Motor neuron (in vitro differentiated cells): Measurements from ENCODE around the gene PPP6R3. TPM values are rescaled to one million over a fixed set of nuclear protein-coding genes. Genes with fewer than 3 reads are reported as not detected.
"Not testable (repeated sequence)": the region's sequence is repeated elsewhere in the genome, so short reads cannot be mapped to it uniquely, and the experiment has no call there.

Experiments used
- ATAC-seq, 8 experiments: fragments of 200-7000 bp; cut with Tn5 transposase; replicated peaks in 6 of 8; 2 replicates each; pipeline ENCODE4 v1.8.0; 2021; ENCODE audit warnings: mild to moderate bottlenecking in 8 of 8, moderate library complexity in 8 of 8
- H3K27ac ChIP-seq, 2 donors: fragments of 250-450 bp; sonication (Bioruptor Pico); 2 replicates each; pipeline ENCODE4 v1.9.0; 2021; ENCODE audit warnings: antibody characterized with exemption in 2 of 2, mild to moderate bottlenecking in 2 of 2, moderate library complexity in 1 of 2
- H3K4me1 ChIP-seq, 2 donors: fragments of 250-450 bp; sonication (Bioruptor Pico); replicated peaks in 1 of 2; 2 replicates each; pipeline ENCODE4 v1.6.1; 2021; ENCODE audit warnings: antibody characterized with exemption in 2 of 2, mild to moderate bottlenecking in 2 of 2, moderate library complexity in 1 of 2
- H3K4me3 ChIP-seq, 5 donors: fragments of 250-450 bp; sonication (Bioruptor Pico); 2 replicates each; pipeline ENCODE4 v1.9.0; 2021; ENCODE audit warnings: antibody characterized with exemption in 5 of 5, mild to moderate bottlenecking in 5 of 5, moderate library complexity in 4 of 5
- WGBS, 10 experiments: fragments of 450-650 bp; shearing (Covaris generic); methylation state at CpG; one replicate each; pipeline ENCODE4 v1.0.0; 2022; 5-methylcytosine and 5-hydroxymethylcytosine counted together
- in situ Hi-C, 9 experiments: fragments of 400-800 bp; cut with MboI; loops; one replicate each; pipeline ENCODE4 v1.15.0; 2021; ENCODE audit warnings: low sequenced_read_pairs in 9 of 9, low pct_unique_long_range_greater_than_20kb in 2 of 9; ENCODE audit not compliant: unreplicated experiment in 9 of 9
- total RNA-seq, 8 experiments: library from RNA; unstranded; fragments of 300-600 nt; gene quantifications; 2 replicates each; pipeline versions ENCODE4 v1.2.3 to v1.2.4, GENCODE V29; 2022

The PPP6R3 gene
- total RNA-seq, 8 experiments from 2014 or later: 49.1 to 142 (median 65.7) TPM

- in situ Hi-C loops: loop anchor here in 1 of 9 experiments (25.0 kb wide), 1 partner anchor 186 kb away; the partner anchor contains the start of gene C11orf24
Observed at GRCh38 chr11:68447914-68448313, 12.6 kb upstream of the PPP6R3 start.

GRCh38 chr11:68448604-68449011 is 11.9 kb upstream of the PPP6R3 start:
- Histone ChIP-seq H3K4me3 (no peak overlapping the region), H3K4me1 (peaks cover 0 to 2% of the 10 kb centered on the region in 2 donors), H3K27ac (no peak overlapping the region)
- 80 to 92% methylated on average over 1 to 6 of the region's 25 CpGs; no CpG with 5 or more reads in 8 of the 10 experiments for WGBS, 10 experiments
- in situ Hi-C loops: loop anchor here in 1 of 9 experiments (25.0 kb wide), 1 partner anchor 186 kb away; the partner anchor contains the start of gene C11orf24
- no peak for ATAC-seq

More at GRCh38 chr11:68447914-68448313, 12.6 kb upstream of the PPP6R3 start:
- not testable (repeated sequence) for H3K4me1 ChIP-seq, H3K4me3 ChIP-seq, ATAC-seq, H3K27ac ChIP-seq
- 47 to 100% (median 78%) methylated on average over 2 to 4 of the region's 6 CpGs; no CpG with 5 or more reads in 3 of the 10 experiments for whole genome bisulfite sequencing, 10 experiments

GRCh38 chr11:68449951-68450350 is 10.6 kb upstream of the PPP6R3 start:
- WGBS, 10 experiments: 84 to 100% (median 90%) methylated on average over 1 to 6 of the region's 11 CpGs; no CpG with 5 or more reads in 4 of the 10 experiments
- H3K27ac ChIP-seq: no peak overlapping the region
- ATAC-seq: no peak
- in situ Hi-C loops: loop anchor here in 3 of 9 experiments (10.0 to 25.0 kb wide), 2 partner anchors 188 to 195 kb away; partner anchors contain the start of gene C11orf24 (in 2 of the 3)
- H3K4me3 ChIP-seq: no peak overlapping the region
- peaks cover 0 to 2% of the 10 kb centered on the region in 2 donors for H3K4me1 ChIP-seq

GRCh38 chr11:68450711-68451110 is 9.8 kb upstream of the PPP6R3 start:
- in situ Hi-C loops: loop anchor here in 2 of 9 experiments (10.0 to 25.0 kb wide), 2 partner anchors 188 to 196 kb away; partner anchors contain the start of gene C11orf24 (in 1 of the 2)
- 80 to 100% (median 96%) methylated on average over 1 to 8 of the region's 8 CpGs; no CpG with 5 or more reads in 2 of the 10 experiments for WGBS, 10 experiments

GRCh38 chr11:68454767-68455166 is 5.8 kb upstream of the PPP6R3 start:
- WGBS, 10 experiments: 0 to 69% (median 48%) methylated on average over 1 to 4 of the region's 8 CpGs; no CpG with 5 or more reads in 6 of the 10 experiments
- in situ Hi-C loops: loop anchor here in 2 of 9 experiments (10.0 to 25.0 kb wide), 2 partner anchors 192 to 200 kb away; partner anchors contain the start of gene C11orf24 (in 1 of the 2)
- H3K27ac ChIP-seq: no peak overlapping the region
- no peaks in the 10 kb centered on the region for H3K4me1 ChIP-seq
- H3K4me3 ChIP-seq: no peak overlapping the region
- no peak for ATAC-seq

More at GRCh38 chr11:68450711-68451110, 9.8 kb upstream of the PPP6R3 start:
- H3K4me1 ChIP-seq: peaks cover 0 to 2% of the 10 kb centered on the region in 2 donors
- H3K4me3 ChIP-seq: no peak overlapping the region
- ATAC-seq: no peak
- H3K27ac ChIP-seq: no peak overlapping the region

GRCh38 chr11:68455485-68455884 is 5.1 kb upstream of the PPP6R3 start:
- 50 to 100% (median 80%) methylated on average over 1 to 3 of the region's 8 CpGs; no CpG with 5 or more reads in 3 of the 10 experiments for WGBS, 10 experiments
- Histone ChIP-seq H3K4me3 (no peak overlapping the region), H3K4me1 (no peaks in the 10 kb centered on the region), H3K27ac (no peak overlapping the region)
- in situ Hi-C loops: loop anchor here in 2 of 9 experiments (10.0 to 25.0 kb wide), 2 partner anchors 193 to 201 kb away; partner anchors contain the start of gene C11orf24 (in 1 of the 2)
- no peak for ATAC-seq

GRCh38 chr11:68457216-68457897 is 3.2 kb upstream of the PPP6R3 start:
- Histone ChIP-seq H3K4me3 (no peak overlapping the region), H3K27ac (no peak overlapping the region), H3K4me1 (peaks cover 4 to 9% of the 10 kb centered on the region in 2 donors)
- in situ Hi-C loops: loop anchor here in 2 of 9 experiments (10.0 to 25.0 kb wide), 2 partner anchors 195 to 203 kb away; partner anchors contain the start of gene C11orf24 (in 1 of the 2)
- ATAC-seq: no peak
- WGBS, 10 experiments: 54 to 100% (median 75%) methylated on average over 1 to 3 of the region's 8 CpGs; no CpG with 5 or more reads in 6 of the 10 experiments

- ATAC-seq: no peak
- 50 to 89% (median 70%) methylated on average over 1 to 7 of the region's 7 CpGs; no CpG with 5 or more reads in 5 of the 10 experiments for WGBS, 10 experiments
- in situ Hi-C loops: loop anchor here in 2 of 9 experiments (10.0 to 25.0 kb wide), 2 partner anchors 196 to 203 kb away; partner anchors contain the start of gene C11orf24 (in 1 of the 2)
Observed at GRCh38 chr11:68457898-68458249, 2.7 kb upstream of the PPP6R3 start.

GRCh38 chr11:68458340-68458739 is 2.2 kb upstream of the PPP6R3 start:
- not testable (repeated sequence) for H3K4me3 ChIP-seq, H3K27ac ChIP-seq, ATAC-seq
- in situ Hi-C loops: loop anchor here in 2 of 9 experiments (10.0 to 25.0 kb wide), 2 partner anchors 196 to 204 kb away; partner anchors contain the start of gene C11orf24 (in 1 of the 2)
- WGBS, 10 experiments: 60 to 100% (median 80%) methylated on average over 1 to 4 of the region's 6 CpGs; no CpG with 5 or more reads in 3 of the 10 experiments
- peaks cover 11 to 14% of the 10 kb centered on the region in 2 donors for H3K4me1 ChIP-seq

More at GRCh38 chr11:68457898-68458249, 2.7 kb upstream of the PPP6R3 start:
- no peak overlapping the region for H3K4me3 ChIP-seq
- no peak overlapping the region for H3K27ac ChIP-seq
- H3K4me1 ChIP-seq: peaks cover 10 to 12% of the 10 kb centered on the region in 2 donors

- in situ Hi-C loops: loop anchor here in 2 of 9 experiments (10.0 to 25.0 kb wide), 2 partner anchors 198 to 205 kb away; partner anchors contain the start of gene C11orf24 (in 1 of the 2)
Observed at GRCh38 chr11:68459886-68460740, 439 bp upstream of the PPP6R3 start.

GRCh38 chr11:68461575-68461917 is 994 bp downstream of the PPP6R3 start:
- H3K27ac ChIP-seq: peak overlapping the region in 1 of 2 donors; percentile 95
- H3K4me3 ChIP-seq: peak overlapping the region; percentile 74 to 98 (median 92)
- 0 to 5% (median 0%) methylated on average over 4 to 10 of the region's 12 CpGs; no CpG with 5 or more reads in 3 of the 10 experiments for WGBS, 10 experiments
- ATAC-seq: no peak
- in situ Hi-C loops: loop anchor here in 1 of 9 experiments (25.0 kb wide), 1 partner anchor 199 kb away; the partner anchor contains the start of gene C11orf24
- H3K4me1 ChIP-seq: peaks cover 11 to 14% of the 10 kb centered on the region in 2 donors

More at GRCh38 chr11:68459886-68460740, 439 bp upstream of the PPP6R3 start:
- ATAC-seq: peak; percentile 80 to 92 (median 88)
- Histone ChIP-seq H3K27ac (peak overlapping the region; percentile 95 to 98), H3K4me3 (peak overlapping the region; percentile 74 to 98 (median 92)), H3K4me1 (peaks cover 11 to 14% of the 10 kb centered on the region in 2 donors)
- WGBS, 10 experiments: 4 to 40% (median 14%) methylated on average over 1 to 13 of the region's 56 CpGs; no CpG with 5 or more reads in 7 of the 10 experiments

- in situ Hi-C loops: loop anchor here in 1 of 9 experiments (25.0 kb wide), 1 partner anchor 201 kb away; the partner anchor contains the start of gene C11orf24
- ATAC-seq: no peak
- peaks cover 14 to 19% of the 10 kb centered on the region in 2 donors for H3K4me1 ChIP-seq
- H3K27ac ChIP-seq: no peak overlapping the region
- WGBS, 10 experiments: 40 to 100% (median 100%) methylated on average over 1 of the region's 1 CpG; no CpG with 5 or more reads in 5 of the 10 experiments
- H3K4me3 ChIP-seq: no peak overlapping the region
Observed at GRCh38 chr11:68463714-68464113, 3.2 kb downstream of the PPP6R3 start.
